IMR-90 (cell line): ENCODE measurements around the gene KLHL2. TPM values are rescaled to one million over a fixed set of nuclear protein-coding genes. Genes with fewer than 3 reads are reported as not detected.
"Not testable (repeated sequence)": the region's sequence is repeated elsewhere in the genome, so short reads cannot be mapped to it uniquely, and the experiment has no call there.

ENCODE experiments used
- ATAC-seq: fragments of 200-7000 bp; cut with Tn5 transposase; 2 replicates; pipeline ENCODE4 v1.9.1; 2020; ENCODE audit warnings: low read depth, mild to moderate bottlenecking, moderate library complexity
- BruUV-seq: library from RNA; stranded (reverse); fragments of 400-500 nt; replicated peaks from 2 replicates; lab custom pipeline; 2021; lab: Mats Ljungman, UMichigan
- CTCF ChIA-PET: fragments of 300-600 bp; formaldehyde crosslinking; extraction: SDS; loops from one replicate; lab custom pipeline; 2021; ENCODE audit warnings: antibody characterized with exemption; lab: Yijun Ruan, JAX
- POLR2A ChIA-PET: fragments of 300-600 bp; sonication (Branson Sonifier 250); formaldehyde crosslinking; loops from one replicate; lab custom pipeline; 2022; ENCODE audit warnings: antibody characterized with exemption; ENCODE audit not compliant: unreplicated experiment; lab: Charles Lee
- DNase-seq: peaks from one replicate; pipeline ENCODE4 v3.0.0; 2013
- H2AFZ ChIP-seq: replicated peaks from 2 replicates; pipeline ENCODE3; 2013; ENCODE audit warnings: low read length, mild to moderate bottlenecking; ENCODE audit not compliant: poor library complexity
- H2AK5ac ChIP-seq: 2 replicates; pipeline ENCODE4 v1.6.1; 2013; ENCODE audit warnings: low read depth, low read length, inconsistent platforms
- H2AK9ac ChIP-seq: replicated peaks from 2 replicates; pipeline ENCODE3; 2013; ENCODE audit warnings: mild to moderate bottlenecking, low read depth, low read length, moderate library complexity; ENCODE audit not compliant: poor library complexity
- H2BK120ac ChIP-seq: 2 replicates; pipeline ENCODE4 v1.6.1; 2013; ENCODE audit warnings: low read depth, low read length, inconsistent platforms
- H2BK15ac ChIP-seq: 3 replicates; pipeline ENCODE4 v1.6.1; 2013; ENCODE audit warnings: low read depth, low read length, inconsistent platforms
- H2BK20ac ChIP-seq: 2 replicates; pipeline ENCODE4 v1.6.1; 2013; ENCODE audit warnings: low read depth, mild to moderate bottlenecking, inconsistent platforms, low read length, moderate library complexity
- H2BK5ac ChIP-seq: 2 replicates; pipeline ENCODE4 v1.6.1; 2013; ENCODE audit warnings: mild to moderate bottlenecking, low read depth, low read length, inconsistent platforms; ENCODE audit not compliant: poor library complexity, severe bottlenecking
- H3K14ac ChIP-seq: replicated peaks from 2 replicates; pipeline ENCODE4 v1.6.1; 2013; ENCODE audit warnings: low read depth, low read length, inconsistent platforms
- H3K18ac ChIP-seq: 2 replicates; pipeline ENCODE4 v1.6.1; 2013; ENCODE audit warnings: low read depth, low read length, control low read depth
- H3K23ac ChIP-seq: 2 replicates; pipeline ENCODE4 v1.6.1; 2013; ENCODE audit warnings: low read depth, low read length, inconsistent platforms
- H3K27ac ChIP-seq: 2 replicates; pipeline ENCODE4 v1.5.1; 2013; ENCODE audit warnings: mild to moderate bottlenecking, control low read depth, low read length; ENCODE audit not compliant: insufficient read depth
- H3K27me3 ChIP-seq: 2 replicates; pipeline ENCODE4 v1.6.1; 2013; ENCODE audit warnings: low read length; ENCODE audit not compliant: control insufficient read depth, insufficient read depth
- H3K36me3 ChIP-seq: 2 replicates; pipeline ENCODE4 v1.6.1; 2013; ENCODE audit warnings: low read length, mixed read lengths; ENCODE audit not compliant: control insufficient read depth, insufficient read depth
- H3K4ac ChIP-seq: 2 replicates; pipeline ENCODE4 v1.6.1; 2013; ENCODE audit warnings: low read depth, low read length, inconsistent platforms
- H3K4me1 ChIP-seq: 2 replicates; pipeline ENCODE4 v1.6.1; 2013; ENCODE audit warnings: low read length, mixed read lengths; ENCODE audit not compliant: control insufficient read depth, insufficient read depth
- H3K4me2 ChIP-seq: 2 replicates; pipeline ENCODE4 v1.6.1; 2013; ENCODE audit warnings: low read depth, mild to moderate bottlenecking, control low read depth, low read length, moderate library complexity
- H3K4me3 ChIP-seq: 2 replicates; pipeline ENCODE4 v1.5.1; 2013; ENCODE audit warnings: low read depth, mild to moderate bottlenecking, control low read depth, low read length, moderate library complexity; ENCODE audit not compliant: insufficient read depth
- H3K56ac ChIP-seq: 2 replicates; pipeline ENCODE4 v1.6.1; 2013; ENCODE audit warnings: low read length, inconsistent platforms; ENCODE audit not compliant: insufficient read depth; ENCODE audit errors: extremely low read depth
- H3K79me1 ChIP-seq, 2 experiments: 2 replicates each; pipeline ENCODE4 v1.6.1; 2013; ENCODE audit warnings: low read length in 2 of 2, inconsistent platforms in 1 of 2, low read depth in 1 of 2
- H3K9ac ChIP-seq: 2 replicates; pipeline ENCODE4 v1.6.1; 2013; ENCODE audit warnings: low read depth, low read length, control low read depth
- H3K9me1 ChIP-seq: 2 replicates; pipeline ENCODE4 v1.6.1; 2013; ENCODE audit warnings: low read length, inconsistent platforms; ENCODE audit not compliant: insufficient read depth
- H3K9me3 ChIP-seq: 2 replicates; pipeline ENCODE4 v1.6.1; 2013; ENCODE audit warnings: low read length; ENCODE audit not compliant: control insufficient read depth, insufficient read depth
- H4K20me1 ChIP-seq: 2 replicates; pipeline ENCODE4 v1.6.1; 2013; ENCODE audit warnings: low read length, inconsistent platforms; ENCODE audit not compliant: insufficient read depth
- H4K5ac ChIP-seq: 2 replicates; pipeline ENCODE4 v1.6.1; 2013; ENCODE audit warnings: mild to moderate bottlenecking, low read depth, low read length, control low read depth
- H4K8ac ChIP-seq, 2 experiments: 2 replicates each; pipeline ENCODE4 v1.6.1; 2013; ENCODE audit warnings: low read depth in 2 of 2, low read length in 2 of 2, control low read depth in 1 of 2, inconsistent platforms in 1 of 2
- H4K91ac ChIP-seq: 2 replicates; pipeline ENCODE4 v1.6.1; 2013; ENCODE audit warnings: low read depth, low read length, inconsistent platforms; ENCODE audit not compliant: insufficient read depth
- WGBS, 2 experiments: methylation state at CpG; one replicate each; pipeline versions ENCODE4 v1.1.5 to v1.1.7; 2013; ENCODE audit warnings: missing lambda C conversion rate in 2 of 2; ENCODE audit not compliant: insufficient read length in 1 of 2; ENCODE audit errors: extremely low coverage in 2 of 2; 5-methylcytosine and 5-hydroxymethylcytosine counted together
- dilution Hi-C: fragments of 300-500 bp; cut with HindIII; formaldehyde crosslinking; loops from one replicate; pipeline ENCODE4 v1.14.3; 2018; ENCODE audit warnings: low sequenced_read_pairs; ENCODE audit not compliant: unreplicated experiment
- in situ Hi-C: fragments of 300-500 bp; cut with MboI; formaldehyde crosslinking; loops from 3 replicates; pipeline ENCODE4 v1.14.3; 2019; ENCODE audit warnings: low sequenced_read_pairs, inconsistent platforms, mixed read lengths
- intact Hi-C: fragments of 100-400 bp; cut with micrococcal nuclease; formaldehyde crosslinking; loops from 2 replicates; pipeline ENCODE4 v1.10.0; 2022
- polyA plus RNA-seq, 3 experiments: library from polyadenylated mRNA; depleted of rRNA; stranded (reverse); fragments of >200 nt; gene quantifications; 2 replicates each; pipeline ENCODE4 v1.2.3, GENCODE V29; 2012; ENCODE audit warnings: low replicate concordance in 1 of 3
- total RNA-seq: library from RNA; depleted of rRNA; stranded (reverse); fragments of >200 nt; gene quantifications from 2 replicates; pipeline ENCODE4 v1.2.3, GENCODE V29; 2012

The KLHL2 gene
- total and polyA plus RNA-seq, 2 of the 4 experiments (the other 2 are of a cell fraction), result 11.0 to 12.4 TPM

GRCh38 chr4:165244148-165244547, 36.8 kb downstream of the KLHL2 start:
- H2BK5ac ChIP-seq, H2BK120ac ChIP-seq, H3K27ac ChIP-seq, ATAC-seq, H3K18ac ChIP-seq, H3K9ac ChIP-seq, H3K4me3 ChIP-seq, H3K4ac ChIP-seq, in situ Hi-C loops, dilution Hi-C loops, CTCF ChIA-PET, POLR2A ChIA-PET, H4K91ac ChIP-seq, H3K79me1 ChIP-seq, H3K9me1 ChIP-seq, H2BK20ac ChIP-seq, H3K14ac ChIP-seq, H3K23ac ChIP-seq, intact Hi-C loops, H2AK9ac ChIP-seq, H3K56ac ChIP-seq, H3K4me1 ChIP-seq, H2AFZ ChIP-seq, H4K5ac ChIP-seq, H4K20me1 ChIP-seq, H2BK15ac ChIP-seq, H3K27me3 ChIP-seq, H2AK5ac ChIP-seq, H4K8ac ChIP-seq, H3K36me3 ChIP-seq, H3K4me2 ChIP-seq, BruUV-seq, H3K9me3 ChIP-seq: not testable (repeated sequence)
- DNase-seq, result peak; percentile 4
- 29% methylated on average over 1 of the region's 2 CpGs; no CpG with 5 or more reads in 1 of the 2 experiments for WGBS, 2 experiments

GRCh38 chr4:165244587-165245186, 37.3 kb downstream of the KLHL2 start:
- CTCF ChIA-PET, H4K5ac ChIP-seq, H3K14ac ChIP-seq, H3K4me3 ChIP-seq, H3K27ac ChIP-seq, H3K4ac ChIP-seq, H4K20me1 ChIP-seq, H3K9ac ChIP-seq, H3K4me2 ChIP-seq, H3K18ac ChIP-seq, H2BK20ac ChIP-seq, H2AK5ac ChIP-seq, H2BK15ac ChIP-seq, H3K56ac ChIP-seq, intact Hi-C loops, H3K9me3 ChIP-seq, H3K27me3 ChIP-seq, H2AFZ ChIP-seq, dilution Hi-C loops, H3K23ac ChIP-seq, H3K79me1 ChIP-seq, H3K9me1 ChIP-seq, in situ Hi-C loops, H4K8ac ChIP-seq, H2BK120ac ChIP-seq, DNase-seq, BruUV-seq, H2AK9ac ChIP-seq, H4K91ac ChIP-seq, H3K4me1 ChIP-seq, H2BK5ac ChIP-seq, ATAC-seq, POLR2A ChIA-PET, H3K36me3 ChIP-seq: not testable (repeated sequence)
- no CpG with 5 or more reads among the region's 10 CpGs for WGBS, 2 experiments
